Keratinocyte (primary cell): Measurements from ENCODE around the gene SLC6A16. TPM values are rescaled to one million over a fixed set of nuclear protein-coding genes. Genes with fewer than 3 reads are reported as not detected.
"Not testable (repeated sequence)": the region's sequence is repeated elsewhere in the genome, so short reads cannot be mapped to it uniquely, and the experiment has no call there.

Experiments
- DNase-seq: peaks from one replicate; pipeline ENCODE4 v3.0.0-alpha.2; 2011; ENCODE audit warnings: low read depth, missing footprints, low spot score
- FAIRE-seq: peaks from 2 replicates; lab custom pipeline; 2011; peaks lifted over from hg19 to GRCh38; lab: Jason Lieb, UNC
- H2AFZ ChIP-seq: 2 replicates; pipeline ENCODE4 v1.6.0; 2012; ENCODE audit warnings: low read length, control low read depth, inconsistent platforms; ENCODE audit not compliant: control insufficient read depth
- H3K27ac ChIP-seq: 2 replicates; pipeline ENCODE4 v1.5.1; 2011; ENCODE audit warnings: low read length; ENCODE audit not compliant: control insufficient read depth, insufficient read depth
- H3K27me3 ChIP-seq: 3 replicates; pipeline ENCODE4 v1.6.0; 2011; ENCODE audit warnings: low read length; ENCODE audit not compliant: control insufficient read depth, insufficient read depth; ENCODE audit errors: extremely low read depth
- H3K36me3 ChIP-seq, 2 experiments: 2 replicates in 1 of 2; 3 replicates in 1 of 2; pipeline ENCODE4 v1.5.1; 2011; ENCODE audit warnings: low read length in 2 of 2, mild to moderate bottlenecking in 1 of 2; ENCODE audit not compliant: control insufficient read depth in 2 of 2, insufficient read depth in 2 of 2; ENCODE audit errors: extremely low read depth in 1 of 2
- H3K4me1 ChIP-seq: 3 replicates; pipeline ENCODE4 v1.5.1; 2011; ENCODE audit warnings: low read length; ENCODE audit not compliant: control insufficient read depth, insufficient read depth; ENCODE audit errors: extremely low read depth
- H3K4me2 ChIP-seq: 3 replicates; pipeline ENCODE4 v1.6.0; 2011; ENCODE audit warnings: low read depth, low read length; ENCODE audit not compliant: control insufficient read depth, insufficient read depth; ENCODE audit errors: extremely low read depth
- H3K4me3 ChIP-seq, 3 experiments: fragments of 200-600 bp in 1 of 3; sonication (generic) in 1 of 3; 2 replicates in 2 of 3; 3 replicates in 1 of 3; pipeline ENCODE4 v1.5.1; 2011 to 2016; ENCODE audit warnings: low read length in 3 of 3, mild to moderate bottlenecking in 3 of 3, control low read depth in 2 of 3, inconsistent platforms in 1 of 3, low read depth in 1 of 3, mixed read lengths in 1 of 3, mixed run types in 1 of 3, moderate library complexity in 1 of 3; ENCODE audit not compliant: control insufficient read depth in 2 of 3, insufficient read depth in 2 of 3; ENCODE audit errors: extremely low read depth in 1 of 3
- H3K79me2 ChIP-seq: 2 replicates; pipeline ENCODE4 v1.6.0; 2012; ENCODE audit warnings: low read length; ENCODE audit not compliant: control insufficient read depth, insufficient read depth
- H3K9ac ChIP-seq: 3 replicates; pipeline ENCODE4 v1.6.0; 2011; ENCODE audit warnings: low read length; ENCODE audit not compliant: control insufficient read depth, insufficient read depth; ENCODE audit errors: extremely low read depth
- H3K9me1 ChIP-seq: 3 replicates; pipeline ENCODE4 v1.6.0; 2011; ENCODE audit warnings: low read length; ENCODE audit not compliant: control insufficient read depth, insufficient read depth; ENCODE audit errors: extremely low read depth
- H3K9me3 ChIP-seq: 2 replicates; pipeline ENCODE4 v1.5.1; 2012; ENCODE audit warnings: low read depth, low read length; ENCODE audit not compliant: control insufficient read depth
- H4K20me1 ChIP-seq: 3 replicates; pipeline ENCODE4 v1.6.0; 2011; ENCODE audit warnings: low read length; ENCODE audit not compliant: control insufficient read depth, insufficient read depth; ENCODE audit errors: extremely low read depth
- CTCF ChIP-seq, 3 experiments: IDR thresholded peaks in 1 of 3; conservative IDR thresholded peaks in 1 of 3; optimal IDR thresholded peaks in 1 of 3; 2 replicates in 2 of 3; 3 replicates in 1 of 3; pipeline versions ENCODE3 to v1.5.1; 2011; ENCODE audit warnings: low read length in 3 of 3, mild to moderate bottlenecking in 3 of 3, moderate library complexity in 2 of 3, control low read depth in 1 of 3, inconsistent platforms in 1 of 3; ENCODE audit not compliant: insufficient read depth in 2 of 3; ENCODE audit errors: extremely low read depth in 1 of 3
- EZH2 ChIP-seq: IDR thresholded peaks from one replicate; pipeline ENCODE4 v1.6.1; 2012; ENCODE audit warnings: inconsistent platforms, mild to moderate bottlenecking, low read length, moderate library complexity
- dilution Hi-C: fragments of 300-500 bp; cut with MboI; formaldehyde crosslinking; loops from one replicate; pipeline ENCODE4 v1.7.0; 2020; ENCODE audit warnings: low sequenced_read_pairs; ENCODE audit not compliant: extremely low pct_ligation_motif_present
- polyA plus RNA-seq, 5 experiments: library from polyadenylated mRNA; depleted of rRNA in 3 of 5; stranded (reverse) in 3 of 5; stranded (forward) in 1 of 5; unstranded in 1 of 5; fragments of >200 nt; gene quantifications; 1 replicate in 1 of 5; 2 replicates in 3 of 5; 3 replicates in 1 of 5; pipeline versions ENCODE4 v1.2.1 to v1.2.3, GENCODE V29; 2011 to 2012; ENCODE audit warnings: missing spikeins in 2 of 5, low read depth in 1 of 5, low replicate concordance in 1 of 5

Gene SLC6A16
- polyA plus RNA-seq, 1 donor (not counting 4 experiments of a cell fraction or from before 2014, with no cell fraction given), result not detected

- dilution Hi-C loops, H3K9me3 ChIP-seq, FAIRE-seq: not testable (repeated sequence)
Observed at GRCh38 chr19:49266409-49266808, 58.6 kb downstream of the SLC6A16 start.

DNA sequence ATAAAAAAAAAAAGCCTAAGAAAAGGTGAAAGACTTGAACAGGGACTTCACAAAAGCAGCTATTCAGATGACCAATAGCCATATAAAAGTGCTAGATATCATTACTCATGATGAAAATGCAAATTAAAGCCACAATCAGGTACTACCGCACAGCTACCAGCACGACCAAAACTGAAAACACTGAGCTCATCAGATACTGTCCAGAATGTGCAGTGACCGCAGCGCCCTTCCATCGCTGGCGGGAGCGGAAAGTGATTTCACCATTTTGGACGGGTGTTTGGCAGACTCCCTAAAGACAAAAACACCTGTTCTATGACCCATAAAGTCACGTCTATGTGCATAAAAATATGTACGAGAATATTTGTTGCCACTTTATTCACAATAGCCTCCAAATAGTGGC is 60.7 kb downstream of the SLC6A16 start:
- Histone ChIP-seq H3K79me2 (no peaks in the 10 kb centered on the region), H3K27ac (no peak overlapping the region), H3K4me2 (no peak overlapping the region), H2AFZ (no peak overlapping the region), H3K27me3 (no peaks in the 10 kb centered on the region), H3K4me1 (no peaks in the 10 kb centered on the region), H3K9ac (no peak overlapping the region), H4K20me1 (no peaks in the 10 kb centered on the region), H3K4me3 (no peak overlapping the region), H3K36me3 (no peaks in the 10 kb centered on the region), H3K9me1 (no peaks in the 10 kb centered on the region), H3K9me3 (peaks cover 6% of the 10 kb centered on the region)
- DNase-seq (no peak), FAIRE-seq (no peak)
- no peak for TF ChIP-seq EZH2
- TF ChIP-seq CTCF (optimal IDR thresholded peaks at IDR 0.05 in 1 of 3, IDR thresholded peaks at IDR 0.05 in 1 of 3, conservative IDR thresholded peaks at IDR 0.05 in 1 of 3; ENCODE audit: extremely low read depth in 1 of 3, insufficient read depth in 2 of 3, low read length in 3 of 3), result no peak
- dilution Hi-C loops, result no loop called here

More at GRCh38 chr19:49266409-49266808, 58.6 kb downstream of the SLC6A16 start:
- H3K4me1 ChIP-seq, H3K79me2 ChIP-seq, H3K4me3 ChIP-seq, H3K9me1 ChIP-seq, DNase-seq, H3K27ac ChIP-seq, H3K36me3 ChIP-seq, H3K9ac ChIP-seq, H2AFZ ChIP-seq, H3K4me2 ChIP-seq, H4K20me1 ChIP-seq, H3K27me3 ChIP-seq: not testable (repeated sequence)
- peak; percentile 33 to 66 (median 41) for TF ChIP-seq CTCF (optimal IDR thresholded peaks at IDR 0.05 in 1 of 3, IDR thresholded peaks at IDR 0.05 in 1 of 3, conservative IDR thresholded peaks at IDR 0.05 in 1 of 3; ENCODE audit: extremely low read depth in 1 of 3, insufficient read depth in 2 of 3, low read length in 3 of 3)
